ENCODE data around the gene ATXN1.

- no peak for TF ChIP-seq ARNTL (CRISPR knock-in tag; IDR thresholded peaks at IDR 0.05; ENCODE audit: borderline replicate concordance, low read depth)
- TF ChIP-seq ZFP3 (CRISPR knock-in tag; IDR thresholded peaks at IDR 0.05) = no peak
- TF ChIP-seq, protein P1, sequence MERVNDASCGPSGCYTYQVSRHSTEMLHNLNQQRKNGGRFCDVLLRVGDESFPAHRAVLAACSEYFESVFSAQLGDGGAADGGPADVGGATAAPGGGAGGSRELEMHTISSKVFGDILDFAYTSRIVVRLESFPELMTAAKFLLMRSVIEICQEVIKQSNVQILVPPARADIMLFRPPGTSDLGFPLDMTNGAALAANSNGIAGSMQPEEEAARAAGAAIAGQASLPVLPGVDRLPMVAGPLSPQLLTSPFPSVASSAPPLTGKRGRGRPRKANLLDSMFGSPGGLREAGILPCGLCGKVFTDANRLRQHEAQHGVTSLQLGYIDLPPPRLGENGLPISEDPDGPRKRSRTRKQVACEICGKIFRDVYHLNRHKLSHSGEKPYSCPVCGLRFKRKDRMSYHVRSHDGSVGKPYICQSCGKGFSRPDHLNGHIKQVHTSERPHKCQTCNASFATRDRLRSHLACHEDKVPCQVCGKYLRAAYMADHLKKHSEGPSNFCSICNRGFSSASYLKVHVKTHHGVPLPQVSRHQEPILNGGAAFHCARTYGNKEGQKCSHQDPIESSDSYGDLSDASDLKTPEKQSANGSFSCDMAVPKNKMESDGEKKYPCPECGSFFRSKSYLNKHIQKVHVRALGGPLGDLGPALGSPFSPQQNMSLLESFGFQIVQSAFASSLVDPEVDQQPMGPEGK (CRISPR knock-in tag; IDR thresholded peaks at IDR 0.05; ENCODE audit: borderline replicate concordance) = no peak
- TF ChIP-seq POU6F1 (CRISPR knock-in tag; IDR thresholded peaks at IDR 0.05; ENCODE audit: borderline replicate concordance, low read depth) = no peak
- no peak for TF ChIP-seq ZNF70 (CRISPR knock-in tag; IDR thresholded peaks at IDR 0.05)
Observed at GRCh38 chr6:16392010-16392409, 369.2 kb downstream of the ATXN1 start.
